Endodermal cell (in vitro differentiated cells): ENCODE measurements around the gene PLCB1. TPM values are rescaled to one million over a fixed set of nuclear protein-coding genes. Genes with fewer than 3 reads are reported as not detected.

Source experiments
- DNase-seq: peaks from one replicate; pipeline ENCODE4 v3.0.0-alpha.2; 2017
- H3K27ac ChIP-seq: 2 replicates; pipeline ENCODE4 v1.5.1; 2013; ENCODE audit warnings: mild to moderate bottlenecking, low read depth, low read length, moderate library complexity
- H3K27me3 ChIP-seq: 2 replicates; pipeline ENCODE4 v1.6.1; 2013; ENCODE audit warnings: mild to moderate bottlenecking, low read length, moderate library complexity; ENCODE audit not compliant: insufficient read depth, control insufficient read depth, poor library complexity, severe bottlenecking
- H3K36me3 ChIP-seq: 2 replicates; pipeline ENCODE4 v1.7.0; 2013; ENCODE audit warnings: mild to moderate bottlenecking, low read length, moderate library complexity; ENCODE audit not compliant: control insufficient read depth, insufficient read depth
- H3K4me1 ChIP-seq: one replicate; pipeline ENCODE4 v1.7.0; 2013; ENCODE audit warnings: low read length; ENCODE audit not compliant: control insufficient read depth, insufficient read depth
- H3K4me3 ChIP-seq: 2 replicates; pipeline ENCODE4 v1.5.1; 2013; ENCODE audit warnings: mild to moderate bottlenecking, low read length, moderate library complexity
- H3K9ac ChIP-seq: 2 replicates; pipeline ENCODE4 v1.6.1; 2013; ENCODE audit warnings: mild to moderate bottlenecking, low read length, moderate library complexity; ENCODE audit not compliant: poor library complexity, severe bottlenecking; ENCODE audit errors: extremely low read depth
- H3K9me3 ChIP-seq: 2 replicates; pipeline ENCODE4 v1.6.1; 2013; ENCODE audit warnings: mild to moderate bottlenecking, low read length, moderate library complexity; ENCODE audit not compliant: control insufficient read depth
- H3K27ac Mint-ChIP-seq: 2 replicates; pipeline ENCODE4 v1.8.0; 2020; ENCODE audit warnings: mixed read lengths
- H3K27me3 Mint-ChIP-seq: 2 replicates; pipeline ENCODE4 v1.8.0; 2021; ENCODE audit warnings: mild to moderate bottlenecking, mixed read lengths; ENCODE audit not compliant: insufficient read depth
- H3K36me3 Mint-ChIP-seq: 2 replicates; pipeline ENCODE4 v1.8.0; 2020; ENCODE audit warnings: low read depth, mixed read lengths
- H3K4me1 Mint-ChIP-seq: 2 replicates; pipeline ENCODE4 v1.8.0; 2020; ENCODE audit warnings: mixed read lengths
- H3K4me3 Mint-ChIP-seq: 2 replicates; pipeline ENCODE4 v1.8.0; 2020; ENCODE audit warnings: mild to moderate bottlenecking, moderate library complexity, mixed read lengths
- H3K9me3 Mint-ChIP-seq: 2 replicates; pipeline ENCODE4 v1.8.0; 2020; ENCODE audit warnings: mild to moderate bottlenecking, mixed read lengths
- CTCF ChIP-seq: fragments of 200-600 bp; sonication (generic); conservative IDR thresholded peaks from 2 replicates; pipeline ENCODE4 v1.5.0; 2021; ENCODE audit warnings: antibody characterized with exemption, mild to moderate bottlenecking
- WGBS, 2 experiments: methylation state at CpG; one replicate each; pipeline versions ENCODE4 v1.1.5 to v1.1.7; 2013; ENCODE audit warnings: missing lambda C conversion rate in 2 of 2, mixed read lengths in 1 of 2; ENCODE audit not compliant: insufficient coverage in 1 of 2, insufficient read length in 1 of 2; 5-methylcytosine and 5-hydroxymethylcytosine counted together
- total RNA-seq, 2 donors: library from RNA; stranded (reverse); fragmentation: NEBNext Ultra II Directional in 1 of 2; extraction: Animal tissue kit (Norgen Biotek cat#: 25700) in 1 of 2; gene quantifications; 2 replicates in 1 of 2; 3 replicates in 1 of 2; pipeline ENCODE4 v1.2.1, GENCODE V29; 2021

The PLCB1 gene
- total RNA-seq, 2 donors from 2014 or later, result 15.3 to 16.5 TPM

DNA sequence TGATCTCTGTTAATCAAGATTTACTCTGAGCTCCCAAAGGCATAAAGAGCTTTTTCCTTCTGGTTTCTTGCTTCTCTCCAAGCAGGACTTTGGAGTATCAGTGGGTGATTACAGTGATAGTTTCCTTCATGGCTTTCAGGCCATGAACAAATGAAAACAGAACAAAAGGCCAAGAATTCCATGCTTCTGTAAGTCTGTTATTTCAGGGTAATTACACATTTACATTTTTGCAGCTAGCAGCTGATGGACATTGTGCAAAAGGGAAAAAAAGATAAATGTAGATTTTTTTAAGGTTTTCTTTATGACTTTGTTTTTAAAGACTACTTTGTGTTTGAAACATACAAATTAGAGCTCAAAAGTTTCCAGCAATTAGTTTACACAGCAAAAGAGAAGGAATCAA is 441.6 kb downstream of the PLCB1 start:
- Mint-ChIP-seq H3K27ac (no peak overlapping the region), H3K9me3 (no peaks in the 10 kb centered on the region), H3K27me3 (no peaks in the 10 kb centered on the region), H3K4me3 (no peak overlapping the region), H3K36me3 (no peaks in the 10 kb centered on the region), H3K4me1 (peaks cover 10% of the 10 kb centered on the region)
- H3K9me3 ChIP-seq, result no peaks in the 10 kb centered on the region
- no peak for TF ChIP-seq CTCF
- H3K27ac ChIP-seq, result no peak overlapping the region
- DNase-seq, result no peak
- H3K36me3 ChIP-seq, result no peaks in the 10 kb centered on the region
- H3K27me3 ChIP-seq, result no peaks in the 10 kb centered on the region
- H3K9ac ChIP-seq, result no peak overlapping the region
- H3K4me3 ChIP-seq, result no peak overlapping the region
- peaks cover 4% of the 10 kb centered on the region for H3K4me1 ChIP-seq

- WGBS, 2 experiments, result 88 to 93% methylated on average over 3 of the region's 3 CpGs
- no peak overlapping the region for H3K4me3 ChIP-seq
- H3K27me3 ChIP-seq, result no peaks in the 10 kb centered on the region
- no peak for DNase-seq
- H3K9me3 Mint-ChIP-seq, result no peaks in the 10 kb centered on the region
- peaks cover 10% of the 10 kb centered on the region for H3K4me1 Mint-ChIP-seq
- H3K27me3 Mint-ChIP-seq, result no peaks in the 10 kb centered on the region
- peaks cover 4% of the 10 kb centered on the region for H3K4me1 ChIP-seq
- no peak overlapping the region for H3K27ac ChIP-seq
- H3K36me3 Mint-ChIP-seq, result no peaks in the 10 kb centered on the region
- H3K27ac Mint-ChIP-seq, result no peak overlapping the region
- H3K4me3 Mint-ChIP-seq, result no peak overlapping the region
- H3K9me3 ChIP-seq, result no peaks in the 10 kb centered on the region
- no peak for TF ChIP-seq CTCF
- no peak overlapping the region for H3K9ac ChIP-seq
- no peaks in the 10 kb centered on the region for H3K36me3 ChIP-seq
These were observed 443.0 kb downstream of the PLCB1 start for GRCh38 chr20:8575114-8575513.

GRCh38 chr20:8578161-8578865 is 446.2 kb downstream of the PLCB1 start:
- H3K27me3 ChIP-seq, result no peaks in the 10 kb centered on the region
- no peak overlapping the region for H3K27ac ChIP-seq
- no peak overlapping the region for H3K4me3 Mint-ChIP-seq
- WGBS, 2 experiments, result 84 to 92% methylated on average over 2 of the region's 3 CpGs
- no peaks in the 10 kb centered on the region for H3K9me3 Mint-ChIP-seq
- no peak for DNase-seq
- H3K36me3 Mint-ChIP-seq, result no peaks in the 10 kb centered on the region
- peaks cover 10% of the 10 kb centered on the region for H3K4me1 Mint-ChIP-seq
- no peaks in the 10 kb centered on the region for H3K36me3 ChIP-seq
- peaks cover 4% of the 10 kb centered on the region for H3K4me1 ChIP-seq
- H3K4me3 ChIP-seq, result no peak overlapping the region
- no peak overlapping the region for H3K9ac ChIP-seq
- no peaks in the 10 kb centered on the region for H3K9me3 ChIP-seq
- TF ChIP-seq CTCF, result no peak
- no peaks in the 10 kb centered on the region for H3K27me3 Mint-ChIP-seq
- H3K27ac Mint-ChIP-seq, result no peak overlapping the region
